Measurements from ENCODE around the gene TEX2.
"Not testable (repeated sequence)": the region's sequence is repeated elsewhere in the genome, so short reads cannot be mapped to it uniquely, and the experiment has no call there.

TEX2 gene

DNA sequence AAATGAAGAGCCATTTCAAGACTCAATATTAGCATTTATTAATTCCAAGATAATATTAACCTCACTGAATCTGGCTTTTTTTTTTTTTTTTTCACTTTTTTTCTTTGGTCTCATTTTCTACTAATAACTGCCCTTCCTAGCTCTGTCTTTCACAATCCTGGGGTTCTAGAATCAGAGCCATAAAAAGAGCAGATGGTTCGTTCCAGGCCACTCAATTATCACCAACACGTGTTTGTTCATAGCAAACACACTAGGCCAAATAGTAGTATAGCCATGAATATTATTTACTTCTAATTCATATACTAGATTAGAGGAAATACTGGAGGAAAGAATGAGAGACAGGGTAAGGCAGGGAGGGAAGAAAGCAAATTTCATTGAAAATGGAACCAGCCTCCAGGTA is 39.8 kb downstream of the TEX2 start:
- TF ChIP-seq, protein P1, sequence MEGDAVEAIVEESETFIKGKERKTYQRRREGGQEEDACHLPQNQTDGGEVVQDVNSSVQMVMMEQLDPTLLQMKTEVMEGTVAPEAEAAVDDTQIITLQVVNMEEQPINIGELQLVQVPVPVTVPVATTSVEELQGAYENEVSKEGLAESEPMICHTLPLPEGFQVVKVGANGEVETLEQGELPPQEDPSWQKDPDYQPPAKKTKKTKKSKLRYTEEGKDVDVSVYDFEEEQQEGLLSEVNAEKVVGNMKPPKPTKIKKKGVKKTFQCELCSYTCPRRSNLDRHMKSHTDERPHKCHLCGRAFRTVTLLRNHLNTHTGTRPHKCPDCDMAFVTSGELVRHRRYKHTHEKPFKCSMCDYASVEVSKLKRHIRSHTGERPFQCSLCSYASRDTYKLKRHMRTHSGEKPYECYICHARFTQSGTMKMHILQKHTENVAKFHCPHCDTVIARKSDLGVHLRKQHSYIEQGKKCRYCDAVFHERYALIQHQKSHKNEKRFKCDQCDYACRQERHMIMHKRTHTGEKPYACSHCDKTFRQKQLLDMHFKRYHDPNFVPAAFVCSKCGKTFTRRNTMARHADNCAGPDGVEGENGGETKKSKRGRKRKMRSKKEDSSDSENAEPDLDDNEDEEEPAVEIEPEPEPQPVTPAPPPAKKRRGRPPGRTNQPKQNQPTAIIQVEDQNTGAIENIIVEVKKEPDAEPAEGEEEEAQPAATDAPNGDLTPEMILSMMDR (conservative IDR thresholded peaks at IDR 0.05; ENCODE audit: control insufficient read depth, insufficient read depth, low read depth, low read length), result no peak
- no peak for DNase-seq (ENCODE audit: low read depth)

DNA sequence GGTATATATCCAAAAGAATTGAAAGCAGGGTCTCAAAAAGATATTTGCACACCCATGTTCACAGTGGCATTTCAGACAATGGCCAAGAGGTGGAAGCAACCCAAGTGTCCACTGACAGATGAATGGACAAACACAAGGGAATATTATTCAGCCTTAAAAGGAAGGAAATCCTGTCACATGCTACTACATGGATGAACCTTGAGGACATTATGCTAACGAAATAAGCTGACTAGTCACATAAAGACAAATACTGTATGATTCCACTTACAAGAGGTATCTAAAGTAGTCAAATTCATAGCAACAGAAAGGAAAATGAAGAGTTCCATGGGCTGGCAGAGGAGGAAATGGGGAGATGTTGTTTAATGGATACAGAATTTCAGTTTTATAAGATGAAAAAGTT is 41.4 kb downstream of the TEX2 start:
- no peak overlapping the region for H3K4me3 ChIP-seq (ENCODE audit: control insufficient read depth, low read depth, low read length)
- TF ChIP-seq, protein P1 (conservative IDR thresholded peaks at IDR 0.05; ENCODE audit: control insufficient read depth, insufficient read depth, low read depth, low read length), result no peak
- DNase-seq (ENCODE audit: low read depth), result no peak

More for the DNA sequence above, 39.8 kb downstream of the TEX2 start:
- no peak overlapping the region for H3K4me3 ChIP-seq (ENCODE audit: control insufficient read depth, low read depth, low read length)

DNA sequence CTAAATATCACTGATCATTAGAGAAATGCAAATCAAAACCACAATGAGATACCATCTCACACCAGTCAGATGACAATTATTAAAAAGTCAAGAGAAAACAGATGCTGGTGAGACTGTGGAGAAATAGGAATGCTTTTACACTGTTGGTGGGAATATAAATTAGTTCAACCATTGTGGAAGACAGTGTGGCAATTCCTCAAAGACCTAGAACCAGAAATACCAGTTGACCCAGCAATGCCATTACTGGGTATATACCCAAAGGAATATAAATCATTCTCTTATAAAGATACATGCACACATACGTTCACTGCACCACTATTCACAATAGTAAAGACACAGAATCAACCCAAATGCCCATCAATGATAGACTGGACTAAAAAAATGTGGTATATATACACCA is 42.5 kb downstream of the TEX2 start:
- not testable (repeated sequence) for H3K4me3 ChIP-seq (ENCODE audit: control insufficient read depth, low read depth, low read length); DNase-seq (ENCODE audit: low read depth)

DNA sequence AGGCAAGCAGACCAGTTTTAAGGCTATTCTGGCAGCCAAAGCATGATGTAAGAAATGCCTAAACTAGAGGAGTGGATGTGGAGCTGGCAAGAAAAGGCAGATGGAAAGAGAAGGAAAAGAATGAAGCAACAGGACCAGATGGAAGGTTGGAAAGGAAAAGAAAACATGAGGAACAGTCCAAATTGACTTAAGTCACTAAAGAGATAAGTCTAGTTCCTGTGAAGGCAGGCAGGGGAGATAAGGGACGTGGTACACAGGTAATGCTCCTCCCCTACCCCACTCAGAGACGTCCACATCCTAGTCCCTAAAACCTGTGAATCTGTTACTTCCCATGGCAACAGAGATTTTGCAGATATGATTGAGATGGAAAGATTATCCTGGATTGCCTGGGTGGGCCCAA is 43.5 kb downstream of the TEX2 start:
- TF ChIP-seq, protein P1 (conservative IDR thresholded peaks at IDR 0.05; ENCODE audit: control insufficient read depth, insufficient read depth, low read depth, low read length), result no peak
- DNase-seq (ENCODE audit: low read depth), result no peak
- H3K4me3 ChIP-seq (ENCODE audit: control insufficient read depth, low read depth, low read length), result no peak overlapping the region

DNA sequence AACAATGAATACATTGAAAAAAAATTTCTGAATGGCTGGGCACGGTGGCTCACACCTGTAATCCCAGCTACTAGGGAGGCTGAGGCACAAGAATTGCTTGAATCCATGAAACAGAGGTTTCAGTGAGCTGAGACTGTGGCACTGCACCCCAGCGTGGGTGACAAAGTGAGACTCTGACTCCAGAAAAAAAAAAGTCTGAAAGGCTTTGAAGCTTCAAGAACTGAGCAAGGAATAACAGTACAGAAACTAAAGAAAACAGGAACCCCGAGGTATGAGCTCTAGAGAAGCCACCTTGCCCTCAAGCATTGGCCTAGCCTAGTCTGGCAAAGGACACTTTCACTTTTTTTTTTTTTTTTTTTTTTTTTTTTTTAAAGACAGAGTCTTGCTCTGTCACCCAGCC is 45.0 kb downstream of the TEX2 start:
- DNase-seq (ENCODE audit: low read depth), result no peak
- TF ChIP-seq, protein P1 (conservative IDR thresholded peaks at IDR 0.05; ENCODE audit: control insufficient read depth, insufficient read depth, low read depth, low read length), result no peak
- no peak overlapping the region for H3K4me3 ChIP-seq (ENCODE audit: control insufficient read depth, low read depth, low read length)

DNA sequence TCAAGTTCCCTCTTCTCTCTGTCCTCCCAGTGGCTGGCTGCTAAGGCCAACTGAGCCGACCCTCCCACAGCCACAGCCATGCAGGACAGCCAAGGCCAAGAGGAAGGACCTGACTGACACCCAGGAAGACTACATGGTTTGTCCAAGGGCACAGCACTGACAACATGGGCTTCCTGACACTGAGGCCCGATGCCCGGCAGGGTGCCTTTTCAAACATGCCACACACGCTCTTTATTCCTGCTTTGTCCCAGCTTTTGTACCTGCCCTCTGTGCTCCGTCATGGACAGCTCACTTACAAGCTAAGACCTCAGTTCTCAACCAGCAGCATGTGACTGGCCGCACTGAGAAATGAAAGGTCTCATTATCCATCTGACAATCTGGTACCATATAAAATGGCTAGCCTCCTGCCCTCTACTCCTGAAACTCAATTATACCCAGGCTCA is 45.8 kb downstream of the TEX2 start:
- no peak for DNase-seq (ENCODE audit: low read depth)
- H3K4me3 ChIP-seq (ENCODE audit: control insufficient read depth, low read depth, low read length), result no peak overlapping the region
- TF ChIP-seq, protein P1 (conservative IDR thresholded peaks at IDR 0.05; ENCODE audit: control insufficient read depth, insufficient read depth, low read depth, low read length), result no peak

DNA sequence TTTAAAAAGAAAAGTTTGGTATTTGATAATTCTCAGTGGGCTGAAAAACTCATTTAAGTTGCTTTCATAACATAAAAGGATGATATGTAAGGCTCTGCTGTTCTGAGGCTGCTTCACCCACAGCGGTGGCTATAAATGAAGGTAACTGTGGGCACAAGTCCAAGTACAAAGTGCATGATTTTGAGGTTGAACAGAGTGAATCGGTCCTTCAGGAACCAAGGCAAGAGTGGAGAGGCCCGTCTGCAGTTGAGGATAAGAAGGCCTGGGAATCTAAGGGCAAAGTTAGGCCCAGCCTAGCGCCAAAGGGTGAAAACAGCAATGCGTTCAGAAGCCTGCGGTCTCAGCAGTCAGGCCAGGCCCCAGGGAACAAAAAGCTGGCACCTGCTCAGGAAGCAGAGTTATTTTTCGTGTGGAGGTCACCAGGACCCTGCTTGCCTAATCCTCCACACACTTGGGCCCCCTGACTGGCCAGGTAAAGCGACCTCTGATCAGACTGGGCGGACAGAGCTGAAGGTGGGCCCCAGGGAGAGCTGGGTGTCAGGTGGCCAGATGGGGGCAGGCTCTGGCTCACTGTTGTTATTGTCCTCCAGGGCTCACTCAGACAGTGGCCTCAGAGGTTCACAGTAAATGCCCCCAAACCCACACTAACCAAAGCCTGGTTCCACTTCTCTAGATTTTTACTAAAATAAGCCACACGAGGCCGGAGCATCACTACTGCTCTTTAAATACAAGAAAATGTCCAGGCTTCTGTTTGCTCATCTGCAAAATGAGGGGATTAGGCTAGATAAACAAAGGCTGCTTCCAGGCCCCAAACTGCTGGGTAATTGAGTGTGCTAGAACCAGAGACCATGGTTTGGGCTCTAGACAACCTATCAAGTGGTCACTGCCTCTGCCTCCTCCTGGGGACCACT is 46.5 kb downstream of the TEX2 start:
- H3K4me3 ChIP-seq (ENCODE audit: control insufficient read depth, low read depth, low read length), result no peak overlapping the region
- TF ChIP-seq, protein P1 (conservative IDR thresholded peaks at IDR 0.05; ENCODE audit: control insufficient read depth, insufficient read depth, low read depth, low read length), result no peak
- peak; percentile 69 for DNase-seq (ENCODE audit: low read depth)

Data from fibroblast of mammary gland (primary cell).